PC-9 (cell line): ENCODE results near the gene FCRLB.

Experiments
- CTCF ChIP-seq: fragments of 200-600 bp; sonication (generic); conservative IDR thresholded peaks from 2 replicates; pipeline ENCODE4 v1.6.1; 2017; ENCODE audit warnings: mixed run types, antibody characterized with exemption, mild to moderate bottlenecking, moderate library complexity
- EZH2 ChIP-seq: fragments of 200-600 bp; sonication (generic); IDR thresholded peaks from 2 replicates; pipeline ENCODE4 v1.8.0; 2017; ENCODE audit warnings: antibody characterized with exemption, low read depth

- TF ChIP-seq CTCF (no peak), EZH2 (no peak)
These were observed 1.1 kb downstream of the FCRLB start for GRCh38 chr1:161722406-161722805.
